Measurements from ENCODE around the gene AQP1. TPM values are rescaled to one million over a fixed set of nuclear protein-coding genes. Genes with fewer than 3 reads are reported as not detected.

The AQP1 gene
- total RNA-seq, 3 donors from 2014 or later = 132 to 213 (median 177) TPM

- Histone ChIP-seq H3K27ac (no peak overlapping the region), H3K27me3 (no peaks in the 10 kb centered on the region), H3K36me3 (no peaks in the 10 kb centered on the region), H3K4me1 (no peaks in the 10 kb centered on the region), H3K4me3 (no peak overlapping the region), H3K9me3 (peaks cover 0 to 5% of the 10 kb centered on the region in 2 donors)
- TF ChIP-seq CTCF (IDR thresholded peaks at IDR 0.05) (no peak), POLR2AphosphoS5 (IDR thresholded peaks at IDR 0.05) (no peak), POLR2A (IDR thresholded peaks at IDR 0.05) (no peak)
- intact Hi-C loops (cut with DNase I; ENCODE audit: low total_unique reads) = no loop called here
- DNase-seq (ENCODE audit: low spot score in 2 of 2) = no peak
Observed at GRCh38 chr7:30950197-30950596, 38.5 kb downstream of the AQP1 start.

GRCh38 chr7:30954914-30955313, 43.3 kb downstream of the AQP1 start:
- no peak overlapping the region for H3K27ac ChIP-seq
- no peak overlapping the region for H3K4me3 ChIP-seq
- no peaks in the 10 kb centered on the region for H3K9me3 ChIP-seq
- no peak for DNase-seq (ENCODE audit: low spot score in 2 of 2)
- TF ChIP-seq CTCF (IDR thresholded peaks at IDR 0.05) (no peak), POLR2AphosphoS5 (IDR thresholded peaks at IDR 0.05) (no peak), POLR2A (IDR thresholded peaks at IDR 0.05) (no peak)
- intact Hi-C loops (cut with DNase I; ENCODE audit: low total_unique reads) = no loop called here
- no peaks in the 10 kb centered on the region for H3K27me3 ChIP-seq
- H3K4me1 ChIP-seq = no peaks in the 10 kb centered on the region
- no peaks in the 10 kb centered on the region for H3K36me3 ChIP-seq

- TF ChIP-seq POLR2A (IDR thresholded peaks at IDR 0.05) = no peak
- TF ChIP-seq POLR2AphosphoS5 (IDR thresholded peaks at IDR 0.05) = no peak
- no peak for TF ChIP-seq CTCF (IDR thresholded peaks at IDR 0.05)
- H3K27ac ChIP-seq = no peak overlapping the region
- H3K4me3 ChIP-seq = no peak overlapping the region
- H3K27me3 ChIP-seq = no peaks in the 10 kb centered on the region
- intact Hi-C loops (cut with DNase I; ENCODE audit: low total_unique reads) = no loop called here
- DNase-seq (ENCODE audit: low spot score in 2 of 2) = no peak
- H3K4me1 ChIP-seq = no peaks in the 10 kb centered on the region
- no peaks in the 10 kb centered on the region for H3K9me3 ChIP-seq
- no peaks in the 10 kb centered on the region for H3K36me3 ChIP-seq
Observed at GRCh38 chr7:30956704-30957103, 45.1 kb downstream of the AQP1 start.

GRCh38 chr7:30963842-30964241, 52.2 kb downstream of the AQP1 start, which contains the start of gene GHRHR:
Gene GHRHR, plus strand, starts transcription at chr7:30963953. Its CDS starts 116 bp downstream, at chr7:30964069.
- Histone ChIP-seq H3K27ac (no peak within 1 kb of the TSS), H3K36me3 (no peaks in the 10 kb centered on the region), H3K4me1 (no peaks in the 10 kb centered on the region), H3K4me3 (no peak within 1 kb of the TSS), H3K9me3 (no peaks in the 10 kb centered on the region), H3K27me3 (no peaks in the 10 kb centered on the region)
- TF ChIP-seq POLR2AphosphoS5 (IDR thresholded peaks at IDR 0.05) (no peak), POLR2A (IDR thresholded peaks at IDR 0.05) (no peak), CTCF (IDR thresholded peaks at IDR 0.05) (no peak)
- no peak for DNase-seq (ENCODE audit: low spot score in 2 of 2)
- intact Hi-C loops (cut with DNase I; ENCODE audit: low total_unique reads) = no loop called here

- DNase-seq (ENCODE audit: low spot score in 2 of 2) = no peak
- no peak for TF ChIP-seq POLR2A (IDR thresholded peaks at IDR 0.05)
- no peak for TF ChIP-seq CTCF (IDR thresholded peaks at IDR 0.05)
- no peak for TF ChIP-seq POLR2AphosphoS5 (IDR thresholded peaks at IDR 0.05)
- Histone ChIP-seq H3K4me1 (no peaks in the 10 kb centered on the region), H3K9me3 (no peaks in the 10 kb centered on the region), H3K27ac (no peak overlapping the region), H3K4me3 (no peak overlapping the region), H3K27me3 (no peaks in the 10 kb centered on the region), H3K36me3 (no peaks in the 10 kb centered on the region)
- intact Hi-C loops (cut with DNase I; ENCODE audit: low total_unique reads) = no loop called here
Observed at GRCh38 chr7:30965372-30965771, 53.7 kb downstream of the AQP1 start.
